Panc1 (cell line): ENCODE measurements around the gene ZFYVE28.

Experiments
- POLR2AphosphoS5 ChIP-seq: IDR thresholded peaks from 2 replicates; pipeline ENCODE4 v1.6.1; 2012; ENCODE audit warnings: mild to moderate bottlenecking, low read depth, low read length, moderate library complexity
- SIN3A ChIP-seq: IDR thresholded peaks from 2 replicates; pipeline ENCODE4 v1.6.1; 2012; ENCODE audit warnings: low read depth, mild to moderate bottlenecking, low read length, moderate library complexity, borderline replicate concordance; ENCODE audit not compliant: insufficient read depth
- TCF7L2 ChIP-seq: IDR thresholded peaks from 2 replicates; pipeline ENCODE4 v1.6.1; 2011; ENCODE audit warnings: mild to moderate bottlenecking, low read depth, low read length, inconsistent platforms
- TF ChIP-seq, protein P1 (sequence below): fragments of 450-650 bp; IDR thresholded peaks from 2 replicates; pipeline ENCODE4 v1.5.1; 2017; ENCODE audit warnings: mild to moderate bottlenecking

DNA sequence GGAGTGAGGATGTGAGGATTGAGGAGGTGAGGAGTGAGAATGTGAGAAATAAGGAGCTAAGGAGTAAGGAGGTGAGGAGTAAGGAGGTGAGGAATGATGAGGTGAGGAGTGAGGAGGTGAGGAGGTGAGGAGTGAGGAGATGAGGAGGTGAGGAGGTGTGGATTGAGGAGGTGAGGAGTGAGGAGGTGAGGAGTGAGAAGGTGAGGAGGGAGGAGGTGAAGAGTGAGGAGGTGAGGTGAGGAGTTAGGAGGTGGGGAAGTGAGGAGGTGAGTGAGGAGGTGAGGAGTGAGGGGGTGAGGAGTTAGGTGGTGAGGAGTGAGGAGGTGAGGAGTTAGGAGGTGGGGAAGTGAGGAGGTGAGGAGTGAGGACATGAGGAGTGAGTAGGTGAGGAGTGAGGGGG, 81.8 kb downstream of the ZFYVE28 start:
- TF ChIP-seq, protein P1, sequence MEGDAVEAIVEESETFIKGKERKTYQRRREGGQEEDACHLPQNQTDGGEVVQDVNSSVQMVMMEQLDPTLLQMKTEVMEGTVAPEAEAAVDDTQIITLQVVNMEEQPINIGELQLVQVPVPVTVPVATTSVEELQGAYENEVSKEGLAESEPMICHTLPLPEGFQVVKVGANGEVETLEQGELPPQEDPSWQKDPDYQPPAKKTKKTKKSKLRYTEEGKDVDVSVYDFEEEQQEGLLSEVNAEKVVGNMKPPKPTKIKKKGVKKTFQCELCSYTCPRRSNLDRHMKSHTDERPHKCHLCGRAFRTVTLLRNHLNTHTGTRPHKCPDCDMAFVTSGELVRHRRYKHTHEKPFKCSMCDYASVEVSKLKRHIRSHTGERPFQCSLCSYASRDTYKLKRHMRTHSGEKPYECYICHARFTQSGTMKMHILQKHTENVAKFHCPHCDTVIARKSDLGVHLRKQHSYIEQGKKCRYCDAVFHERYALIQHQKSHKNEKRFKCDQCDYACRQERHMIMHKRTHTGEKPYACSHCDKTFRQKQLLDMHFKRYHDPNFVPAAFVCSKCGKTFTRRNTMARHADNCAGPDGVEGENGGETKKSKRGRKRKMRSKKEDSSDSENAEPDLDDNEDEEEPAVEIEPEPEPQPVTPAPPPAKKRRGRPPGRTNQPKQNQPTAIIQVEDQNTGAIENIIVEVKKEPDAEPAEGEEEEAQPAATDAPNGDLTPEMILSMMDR, result no peak
- TF ChIP-seq TCF7L2 (no peak), SIN3A (no peak), POLR2AphosphoS5 (no peak)
